ENCODE data around the gene DNM2. TPM values are rescaled to one million over a fixed set of nuclear protein-coding genes. Genes with fewer than 3 reads are reported as not detected.

DNM2 gene
- total RNA-seq, 1 experiment from 2014 or later = 125 TPM

DNA sequence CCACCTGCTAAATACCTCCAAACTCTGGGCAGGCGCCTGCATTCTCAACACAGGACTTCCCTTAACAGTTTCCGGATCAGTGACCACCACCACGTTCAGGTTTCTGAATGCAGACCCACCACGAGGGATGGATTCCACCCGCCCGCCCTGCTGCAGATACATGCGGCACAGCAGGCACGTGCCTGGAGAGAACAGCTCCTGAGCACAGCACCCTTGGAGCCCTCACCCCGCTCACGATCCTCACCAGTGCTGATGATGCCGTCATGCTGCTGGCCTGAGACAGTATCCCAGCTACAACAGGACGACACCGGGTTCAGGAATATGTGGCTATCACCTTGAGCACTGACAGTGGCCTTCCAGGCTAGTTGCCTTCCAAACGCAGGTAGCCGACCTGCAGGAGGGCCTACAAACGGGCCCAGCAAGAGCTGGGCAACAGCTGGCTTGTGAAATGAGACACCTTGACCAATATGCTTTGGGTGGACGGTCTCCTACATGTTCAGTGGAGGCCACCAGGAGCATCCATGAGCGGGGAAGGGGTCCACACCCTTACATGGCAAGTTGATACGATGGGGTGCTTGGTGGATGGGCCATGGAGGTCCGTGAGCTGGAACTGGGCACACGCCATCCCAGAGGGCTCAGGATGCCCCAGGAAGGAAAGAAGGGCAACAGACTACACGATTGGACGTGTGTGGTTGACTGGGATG is 26.5 kb upstream of the DNM2 start:
- peaks cover 4% of the 10 kb centered on the region; the same call in 1 of the 2 replicates for H3K4me1 ChIP-seq (ENCODE audit: control insufficient read depth, insufficient read depth, low read length)
- DNase-seq (ENCODE audit: low read depth, low spot score) (no peak), ATAC-seq (no peak)
- BruUV-seq (replicated peaks) = no TSS peak
- peaks cover 4% of the 10 kb centered on the region for H3K36me3 ChIP-seq (ENCODE audit: control insufficient read depth, insufficient read depth, low read length)
- H3K27ac ChIP-seq (ENCODE audit: low read length) = no peak overlapping the region
- CTCF ChIA-PET = no interaction called here
- in situ Hi-C loops (cut with HindIII; ENCODE audit: low pct_unique_long_range_greater_than_20kb, low sequenced_read_pairs) (no loop called here), intact Hi-C loops (cut with micrococcal nuclease; ENCODE audit: unreplicated experiment) (no loop called here)
- no peaks in the 10 kb centered on the region for H3K27me3 ChIP-seq (ENCODE audit: control insufficient read depth, insufficient read depth, low read length)
- no peak overlapping the region for H3K4me3 ChIP-seq (ENCODE audit: low read depth in 2 of 2, low read length in 2 of 2)
- TF ChIP-seq CTCF (IDR thresholded peaks at IDR 0.05) (no peak), SIN3A (IDR thresholded peaks at IDR 0.05; ENCODE audit: borderline replicate concordance, insufficient read depth, low read depth, low read length) (no peak), TCF7L2 (IDR thresholded peaks at IDR 0.05; ENCODE audit: low read depth, low read length) (no peak)
- POLR2A ChIA-PET = no interaction called here
- no peaks in the 10 kb centered on the region for H3K9me3 ChIP-seq (ENCODE audit: control insufficient read depth, insufficient read depth, low read depth, low read length)

- Histone ChIP-seq H3K36me3 (ENCODE audit: control insufficient read depth, insufficient read depth, low read length) (peaks cover 4% of the 10 kb centered on the region), H3K4me3 (ENCODE audit: low read depth in 2 of 2, low read length in 2 of 2) (no peak overlapping the region), H3K9me3 (ENCODE audit: control insufficient read depth, insufficient read depth, low read depth, low read length) (no peaks in the 10 kb centered on the region), H3K4me1 (ENCODE audit: control insufficient read depth, insufficient read depth, low read length) (peaks cover 4% of the 10 kb centered on the region; the same call in 1 of the 2 replicates), H3K27me3 (ENCODE audit: control insufficient read depth, insufficient read depth, low read length) (no peaks in the 10 kb centered on the region), H3K27ac (ENCODE audit: low read length) (no peak overlapping the region)
- TF ChIP-seq SIN3A (IDR thresholded peaks at IDR 0.05; ENCODE audit: borderline replicate concordance, insufficient read depth, low read depth, low read length) = no peak
- TF ChIP-seq CTCF (IDR thresholded peaks at IDR 0.05) = no peak
- no TSS peak for BruUV-seq (replicated peaks)
- ATAC-seq = no peak
- no peak for DNase-seq (ENCODE audit: low read depth, low spot score)
- CTCF ChIA-PET = no interaction called here
- POLR2A ChIA-PET = no interaction called here
- intact Hi-C loops (cut with micrococcal nuclease; ENCODE audit: unreplicated experiment) = no loop called here
- in situ Hi-C loops (cut with HindIII; ENCODE audit: low pct_unique_long_range_greater_than_20kb, low sequenced_read_pairs) = no loop called here
Observed at GRCh38 chr19:10691883-10692282, 26.0 kb upstream of the DNM2 start.

DNA sequence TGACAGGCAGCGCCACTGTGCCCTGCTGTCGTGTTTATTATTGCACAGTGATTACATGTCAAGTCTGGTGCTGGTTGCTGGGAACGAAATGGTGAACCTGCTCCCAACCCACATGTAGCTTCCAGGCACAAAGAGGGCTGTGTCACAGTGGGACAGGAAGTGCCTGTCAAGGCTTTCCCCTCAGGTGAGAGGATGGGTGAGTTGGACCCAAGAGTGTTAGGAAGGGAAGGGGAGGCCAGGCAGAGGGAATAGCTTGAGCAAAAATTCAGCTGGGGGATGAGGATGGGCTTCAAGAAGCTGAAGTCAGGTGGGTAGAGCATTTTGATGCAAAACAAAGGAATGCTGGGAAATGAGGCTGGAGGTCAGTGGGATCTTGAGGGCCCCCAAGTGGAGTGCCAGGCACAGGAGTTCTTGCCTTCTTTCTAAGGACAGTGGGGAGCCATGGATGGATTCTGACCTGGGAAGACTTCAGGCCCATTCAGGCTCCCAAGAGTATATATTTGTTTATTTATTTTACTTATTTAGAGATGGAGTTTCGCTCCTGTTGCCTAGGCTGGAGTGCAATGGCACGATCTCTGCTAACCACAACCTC is 25.1 kb upstream of the DNM2 start:
- BruUV-seq (replicated peaks) = no TSS peak
- ChIA-PET POLR2A (no interaction called here), CTCF (interaction anchor here (0.6 kb wide), 1 partner anchor 13 kb away, joined by 3 read pairs; no protein-coding TSS in a partner anchor)
- Histone ChIP-seq H3K4me1 (ENCODE audit: control insufficient read depth, insufficient read depth, low read length) (peaks cover 4% of the 10 kb centered on the region; the same call in 1 of the 2 replicates), H3K36me3 (ENCODE audit: control insufficient read depth, insufficient read depth, low read length) (peaks cover 4% of the 10 kb centered on the region), H3K4me3 (ENCODE audit: low read depth in 2 of 2, low read length in 2 of 2) (no peak overlapping the region), H3K9me3 (ENCODE audit: control insufficient read depth, insufficient read depth, low read depth, low read length) (no peaks in the 10 kb centered on the region), H3K27me3 (ENCODE audit: control insufficient read depth, insufficient read depth, low read length) (no peaks in the 10 kb centered on the region), H3K27ac (ENCODE audit: low read length) (no peak overlapping the region)
- in situ Hi-C loops (cut with HindIII; ENCODE audit: low pct_unique_long_range_greater_than_20kb, low sequenced_read_pairs) (no loop called here), intact Hi-C loops (cut with micrococcal nuclease; ENCODE audit: unreplicated experiment) (no loop called here)
- no peak for DNase-seq (ENCODE audit: low read depth, low spot score)
- TF ChIP-seq POLR2AphosphoS5 (IDR thresholded peaks at IDR 0.05; ENCODE audit: low read depth, low read length) (peak; percentile 22; the same call in 1 of the 2 replicates), CTCF (IDR thresholded peaks at IDR 0.05) (no peak)
- no peak for ATAC-seq
